HepG2 (cell line): ENCODE data around the gene NSD2. TPM values are rescaled to one million over a fixed set of nuclear protein-coding genes. Genes with fewer than 3 reads are reported as not detected.

Experiments used
- ATAC-seq: fragments of 200-7000 bp; cut with Tn5 transposase; 3 replicates; pipeline ENCODE4 v1.9.1; 2020; ENCODE audit warnings: mild to moderate bottlenecking, moderate library complexity
- BruUV-seq: library from RNA; stranded (reverse); fragments of 400-500 nt; replicated peaks from 2 replicates; lab custom pipeline; 2021; lab: Mats Ljungman, UMichigan
- CTCF ChIA-PET: fragments of 300-600 bp; formaldehyde crosslinking; extraction: SDS; loops from one replicate; lab custom pipeline; 2021; ENCODE audit warnings: low total read pairs, inconsistent platforms, low intra/inter-chr PET ratio; lab: Yijun Ruan, JAX
- POLR2A ChIA-PET: fragments of 350-600 bp; sonication (Branson Sonifier 250); formaldehyde crosslinking; loops from one replicate; lab custom pipeline; 2020; ENCODE audit warnings: antibody characterized with exemption, inconsistent platforms; lab: Yijun Ruan, JAX
- DNase-seq: peaks from one replicate; pipeline ENCODE4 v3.0.0-alpha.2; 2015; ENCODE audit warnings: low spot score
- FAIRE-seq: peaks from 3 replicates; lab custom pipeline; 2011; peaks lifted over from hg19 to GRCh38; lab: Jason Lieb, UNC
- H2AFZ ChIP-seq: one replicate; pipeline ENCODE4 v1.6.1; 2011; ENCODE audit warnings: low read length, inconsistent platforms
- H3K27ac ChIP-seq: fragments of 300-600 bp; 3 replicates; pipeline ENCODE4 v1.8.0; 2011; ENCODE audit warnings: mixed run types, mild to moderate bottlenecking, mixed read lengths, low read length, inconsistent platforms; ENCODE audit not compliant: insufficient read depth; ENCODE audit errors: extremely low read length
- H3K27me3 ChIP-seq, 2 experiments: fragments of 200-600 bp in 1 of 2; 2 replicates in 1 of 2; 3 replicates in 1 of 2; pipeline versions ENCODE4 v1.6.0 to v1.8.0; 2011; ENCODE audit warnings: low read length in 2 of 2, mild to moderate bottlenecking in 2 of 2, moderate library complexity in 2 of 2, inconsistent platforms in 1 of 2; ENCODE audit not compliant: insufficient read depth in 2 of 2, control insufficient read depth in 1 of 2
- H3K36me3 ChIP-seq, 2 experiments: fragments of 200-600 bp in 1 of 2; replicated peaks in 1 of 2; 2 replicates in 1 of 2; 3 replicates in 1 of 2; pipeline versions ENCODE4 v1.5.1 to v1.8.0; 2011; ENCODE audit warnings: low read length in 2 of 2, inconsistent platforms in 1 of 2; ENCODE audit not compliant: insufficient read depth in 2 of 2, control insufficient read depth in 1 of 2
- H3K4me1 ChIP-seq: 2 replicates; pipeline ENCODE4 v1.5.1; 2012; ENCODE audit warnings: low read length, inconsistent platforms; ENCODE audit not compliant: insufficient read depth
- H3K4me2 ChIP-seq: 2 replicates; pipeline ENCODE4 v1.6.0; 2011; ENCODE audit warnings: low read depth, low read length, inconsistent platforms
- H3K4me3 ChIP-seq, 3 experiments: fragments of 200-600 bp in 1 of 3; sonication (generic), shearing (Covaris generic) in 1 of 3; replicated peaks in 1 of 3; 2 replicates each; pipeline ENCODE4 v1.5.1; 2011 to 2016; ENCODE audit warnings: low read length in 3 of 3, inconsistent platforms in 2 of 3, low read depth in 2 of 3, mild to moderate bottlenecking in 2 of 3, control low read depth in 1 of 3, mixed read lengths in 1 of 3; ENCODE audit not compliant: insufficient read depth in 1 of 3
- H3K79me2 ChIP-seq: one replicate; pipeline ENCODE4 v1.6.1; 2011; ENCODE audit warnings: low read length, inconsistent platforms; ENCODE audit not compliant: insufficient read depth
- H3K9ac ChIP-seq: 2 replicates; pipeline ENCODE4 v1.6.0; 2011; ENCODE audit warnings: mild to moderate bottlenecking, low read depth, low read length, inconsistent platforms; ENCODE audit not compliant: insufficient read depth
- H3K9me3 ChIP-seq: 2 replicates; pipeline ENCODE4 v1.5.1; 2012; ENCODE audit warnings: mild to moderate bottlenecking, low read length
- H4K20me1 ChIP-seq: 2 replicates; pipeline ENCODE4 v1.6.0; 2011; ENCODE audit warnings: inconsistent platforms, mild to moderate bottlenecking, low read length, moderate library complexity; ENCODE audit not compliant: insufficient read depth
- AGO2 ChIP-seq: fragments of 200-400 bp; formaldehyde crosslinking; optimal IDR thresholded peaks from 2 replicates; pipeline ENCODE3; 2017; ENCODE audit warnings: mild to moderate bottlenecking, low read depth, low read length, moderate library complexity
- ESRRA ChIP-seq: sonication (generic); formaldehyde crosslinking; IDR thresholded peaks from 2 replicates; pipeline ENCODE4 v1.5.1; 2020; ENCODE audit warnings: mild to moderate bottlenecking, low read depth, missing genetic modification reagents
- HIVEP1 ChIP-seq: sonication (generic); formaldehyde crosslinking; IDR thresholded peaks from 2 replicates; pipeline ENCODE4 v1.4.0; 2020; ENCODE audit warnings: mild to moderate bottlenecking, missing genetic modification reagents
- HOXD1 ChIP-seq: sonication (generic); formaldehyde crosslinking; IDR thresholded peaks from 2 replicates; pipeline ENCODE4 v1.5.0; 2020; ENCODE audit warnings: missing genetic modification reagents
- KMT2B ChIP-seq: IDR thresholded peaks from 2 replicates; pipeline ENCODE4 v1.6.1; 2016; ENCODE audit warnings: missing genetic modification reagents, missing compliant biosample characterization
- MXD4 ChIP-seq: IDR thresholded peaks from 2 replicates; pipeline ENCODE4 v1.6.1; 2016; ENCODE audit warnings: mild to moderate bottlenecking, missing biosample characterization, missing genetic modification reagents
- SMC3 ChIP-seq: IDR thresholded peaks from 2 replicates; pipeline ENCODE4 v1.6.1; 2011; ENCODE audit warnings: low read length, improper control_type of control experiment
- SNAI1 ChIP-seq: sonication (generic); formaldehyde crosslinking; IDR thresholded peaks from 2 replicates; pipeline ENCODE4 v1.5.0; 2020; ENCODE audit warnings: mild to moderate bottlenecking, missing genetic modification reagents, borderline replicate concordance
- TFDP2 ChIP-seq: sonication (generic); formaldehyde crosslinking; IDR thresholded peaks from 2 replicates; pipeline ENCODE4 v1.4.0; 2020; ENCODE audit warnings: missing genetic modification reagents
- ZFP62 ChIP-seq: sonication (generic); formaldehyde crosslinking; IDR thresholded peaks from 2 replicates; pipeline ENCODE4 v1.4.0; 2020; ENCODE audit warnings: missing genetic modification reagents
- ZMYM4 ChIP-seq: sonication (generic); formaldehyde crosslinking; IDR thresholded peaks from 2 replicates; pipeline ENCODE4 v1.8.1; 2023; ENCODE audit warnings: mild to moderate bottlenecking, missing genetic modification reagents
- ZNF207 ChIP-seq: fragments of 450-650 bp; IDR thresholded peaks from 2 replicates; pipeline ENCODE4 v1.6.1; 2016; ENCODE audit warnings: antibody characterized with exemption, borderline replicate concordance
- ZNF343 ChIP-seq: sonication (generic); formaldehyde crosslinking; IDR thresholded peaks from 2 replicates; pipeline ENCODE4 v1.4.0; 2020; ENCODE audit warnings: mild to moderate bottlenecking, missing genetic modification reagents
- ZNF432 ChIP-seq: sonication (generic); formaldehyde crosslinking; IDR thresholded peaks from 2 replicates; pipeline ENCODE4 v1.5.0; 2020; ENCODE audit warnings: missing genetic modification reagents, mild to moderate bottlenecking, borderline replicate concordance
- ZNF44 ChIP-seq: sonication (generic); formaldehyde crosslinking; IDR thresholded peaks from 2 replicates; pipeline ENCODE4 v1.5.1; 2020; ENCODE audit warnings: mild to moderate bottlenecking, missing genetic modification reagents
- ZNF451 ChIP-seq: sonication (generic); formaldehyde crosslinking; IDR thresholded peaks from 2 replicates; pipeline ENCODE4 v1.5.0; 2020; ENCODE audit warnings: mild to moderate bottlenecking, missing genetic modification reagents
- ZNF567 ChIP-seq: sonication (generic); formaldehyde crosslinking; IDR thresholded peaks from 2 replicates; pipeline ENCODE4 v1.8.1; 2023; ENCODE audit warnings: mild to moderate bottlenecking, missing genetic modification reagents, borderline replicate concordance
- ZNF788 ChIP-seq: sonication (generic); formaldehyde crosslinking; IDR thresholded peaks from 2 replicates; pipeline ENCODE4 v1.5.0; 2020; ENCODE audit warnings: mild to moderate bottlenecking, missing genetic modification reagents, borderline replicate concordance
- ZSCAN5A ChIP-seq: sonication (generic); formaldehyde crosslinking; IDR thresholded peaks from 2 replicates; pipeline ENCODE4 v1.8.0; 2022; ENCODE audit warnings: mild to moderate bottlenecking, missing genetic modification reagents, borderline replicate concordance
- WGBS: methylation state at CpG from one replicate; pipeline ENCODE4 v1.1.6; 2017; ENCODE audit warnings: low lambda C conversion rate; 5-methylcytosine and 5-hydroxymethylcytosine counted together
- in situ Hi-C: cut with HindIII; loops from 2 replicates; pipeline ENCODE4 v1.10.0; 2017; ENCODE audit warnings: low pct_unique_long_range_greater_than_20kb; ENCODE audit not compliant: extremely low pct_ligation_motif_present
- intact Hi-C: fragments of 100-400 bp; cut with micrococcal nuclease; formaldehyde crosslinking; loops from one replicate; pipeline ENCODE4 v1.10.0; 2022; ENCODE audit not compliant: unreplicated experiment
- polyA plus RNA-seq, 8 experiments: library from polyadenylated mRNA; depleted of rRNA in 3 of 8; stranded (reverse) in 7 of 8; unstranded in 1 of 8; fragments of >200 nt; fragmentation: Illumina TruSeq in 4 of 8; extraction: Trizol in 4 of 8; gene quantifications; 2 replicates each; pipeline versions ENCODE4 v1.2.1 to v1.2.3, GENCODE V29; 2011 to 2016; ENCODE audit warnings: low read depth in 4 of 8, missing spikeins in 1 of 8, mixed read lengths in 1 of 8; ENCODE audit not compliant: insufficient read depth in 1 of 8
- total RNA-seq, 5 experiments: library from RNA; depleted of rRNA; stranded (reverse); fragments of >200 nt; fragmentation: Illumina TruSeq; extraction: Trizol; gene quantifications; 2 replicates each; pipeline ENCODE4 v1.2.3, GENCODE V29; 2016; ENCODE audit warnings: low read depth in 1 of 5

The NSD2 gene
- total and polyA plus RNA-seq, 2 of the 13 experiments (the other 11 are each of a cell fraction or from before 2014, with no cell fraction given): 22.0 to 65.9 TPM

- Histone ChIP-seq H4K20me1 (no peaks in the 10 kb centered on the region; the same call in 1 of the 2 replicates), H3K36me3 (peaks cover 34 to 72% of the 10 kb centered on the region in 2 experiments), H2AFZ (no peak overlapping the region), H3K9me3 (no peaks in the 10 kb centered on the region), H3K4me2 (no peak overlapping the region), H3K27ac (no peak overlapping the region), H3K4me3 (no peak overlapping the region), H3K4me1 (no peaks in the 10 kb centered on the region), H3K79me2 (peaks cover 10% of the 10 kb centered on the region), H3K27me3 (no peaks in the 10 kb centered on the region), H3K9ac (no peak overlapping the region)
- 100% methylated on average over 5 of the region's 9 CpGs for WGBS
- TF ChIP-seq ZMYM4 (CRISPR knock-in tag): no peak
- no peak for TF ChIP-seq ZFP62 (CRISPR knock-in tag)
- TF ChIP-seq AGO2: peak; percentile 4
- TF ChIP-seq ZNF788 (CRISPR knock-in tag): no peak
- in situ Hi-C loops (no loop called here), intact Hi-C loops (no loop called here)
- DNase-seq (no peak), FAIRE-seq (no peak), ATAC-seq (no peak)
- no TSS peak for BruUV-seq
- POLR2A ChIA-PET: no interaction called here
- CTCF ChIA-PET: no interaction called here
Measured at GRCh38 chr4:1841887-1842210, 29.3 kb upstream of the NSD2 start.

- Histone ChIP-seq H3K79me2 (peaks cover 10% of the 10 kb centered on the region), H2AFZ (no peak overlapping the region), H3K4me3 (no peak overlapping the region), H3K9me3 (no peaks in the 10 kb centered on the region), H4K20me1 (no peaks in the 10 kb centered on the region; the same call in 1 of the 2 replicates), H3K27me3 (no peaks in the 10 kb centered on the region), H3K9ac (no peak overlapping the region), H3K27ac (no peak overlapping the region), H3K4me1 (no peaks in the 10 kb centered on the region), H3K4me2 (no peak overlapping the region), H3K36me3 (peaks cover 34 to 73% of the 10 kb centered on the region in 2 experiments)
- DNase-seq (no peak), ATAC-seq (peak; percentile 44), FAIRE-seq (no peak)
- WGBS: 100% methylated on average over 11 of the region's 13 CpGs
- in situ Hi-C loops: no loop called here
- ChIA-PET CTCF (no interaction called here), POLR2A (no interaction called here)
- intact Hi-C loops: no loop called here
- no TSS peak for BruUV-seq
- TF ChIP-seq SMC3: no peak
- no peak for TF ChIP-seq MXD4
- no peak for TF ChIP-seq HIVEP1 (CRISPR knock-in tag)
- TF ChIP-seq ESRRA (CRISPR knock-in tag): no peak
- no peak for TF ChIP-seq SNAI1 (CRISPR knock-in tag)
- TF ChIP-seq ZSCAN5A (CRISPR knock-in tag): no peak
- no peak for TF ChIP-seq TFDP2
- no peak for TF ChIP-seq ZNF343 (CRISPR knock-in tag)
- TF ChIP-seq ZNF567 (CRISPR knock-in tag): no peak
- TF ChIP-seq ZNF44 (CRISPR knock-in tag): no peak
- TF ChIP-seq ZNF451 (CRISPR knock-in tag): no peak
- TF ChIP-seq HOXD1 (CRISPR knock-in tag): no peak
- TF ChIP-seq KMT2B (CRISPR knock-in tag): no peak
- no peak for TF ChIP-seq ZNF207
- TF ChIP-seq ZNF432 (CRISPR knock-in tag): no peak
Measured at GRCh38 chr4:1842339-1842895, 28.8 kb upstream of the NSD2 start.
